H7 (cell line): ENCODE measurements around the gene PCBD1. TPM values are rescaled to one million over a fixed set of nuclear protein-coding genes. Genes with fewer than 3 reads are reported as not detected.

Source experiments
- DNase-seq: peaks from one replicate; pipeline ENCODE4 v3.0.0; 2012
- H3K27me3 ChIP-seq: 2 replicates; pipeline ENCODE4 v1.6.0; 2011; ENCODE audit warnings: mild to moderate bottlenecking, low read length; ENCODE audit not compliant: control insufficient read depth, insufficient read depth
- H3K36me3 ChIP-seq: replicated peaks from 2 replicates; pipeline ENCODE4 v1.5.1; 2011; ENCODE audit warnings: low read length; ENCODE audit not compliant: control insufficient read depth, insufficient read depth
- H3K4me3 ChIP-seq: 2 replicates; pipeline ENCODE4 v1.5.1; 2011; ENCODE audit warnings: low read depth, mild to moderate bottlenecking, control low read depth, low read length, moderate library complexity; ENCODE audit not compliant: insufficient read depth
- total RNA-seq: library from RNA; depleted of rRNA; stranded (reverse); fragments of >200 nt; shearing (Covaris generic); gene quantifications from 2 replicates; pipeline ENCODE4 v1.2.3, GENCODE V29; 2014; rRNA removed

The PCBD1 gene
- 41.1 and 51.1 TPM in 2 replicates for total RNA-seq

GRCh38 chr10:70887804-70888800, at the start of gene PCBD1:
Gene PCBD1 (minus strand): TSS chr10:70888565. CDS start chr10:70888533, 32 bp downstream.
- Histone ChIP-seq H3K36me3 (peaks cover 2% of the 10 kb centered on the region; the same call in 1 of the 2 replicates), H3K4me3 (peak within 1 kb of the TSS; percentile 69), H3K27me3 (no peaks in the 10 kb centered on the region)
- peak; percentile 90 for DNase-seq

- Histone ChIP-seq H3K4me3 (no peak overlapping the region), H3K36me3 (no peaks in the 10 kb centered on the region), H3K27me3 (no peaks in the 10 kb centered on the region)
- no peak for DNase-seq
Observed at GRCh38 chr10:70937661-70938060, 49.3 kb upstream of the PCBD1 start.

GRCh38 chr10:70936111-70936510, 47.7 kb upstream of the PCBD1 start:
- no peaks in the 10 kb centered on the region for H3K27me3 ChIP-seq
- no peaks in the 10 kb centered on the region for H3K36me3 ChIP-seq
- H3K4me3 ChIP-seq, result no peak overlapping the region
- no peak for DNase-seq

- no peaks in the 10 kb centered on the region; the same call in 1 of the 2 replicates for H3K27me3 ChIP-seq
- no peak for DNase-seq
- H3K4me3 ChIP-seq, result no peak overlapping the region
- no peaks in the 10 kb centered on the region for H3K36me3 ChIP-seq
Observed at GRCh38 chr10:70935631-70936030, 47.3 kb upstream of the PCBD1 start.

- Histone ChIP-seq H3K36me3 (no peaks in the 10 kb centered on the region), H3K27me3 (no peaks in the 10 kb centered on the region; the same call in 1 of the 2 replicates), H3K4me3 (no peak overlapping the region)
- DNase-seq, result no peak
Observed at GRCh38 chr10:70935125-70935625, 46.8 kb upstream of the PCBD1 start.

- no peak for DNase-seq
- Histone ChIP-seq H3K4me3 (no peak overlapping the region), H3K27me3 (no peaks in the 10 kb centered on the region; the same call in 1 of the 2 replicates), H3K36me3 (no peaks in the 10 kb centered on the region)
Observed at GRCh38 chr10:70934701-70935100, 46.3 kb upstream of the PCBD1 start.

GRCh38 chr10:70932392-70933196, 44.2 kb upstream of the PCBD1 start:
- no peak overlapping the region for H3K4me3 ChIP-seq
- no peaks in the 10 kb centered on the region for H3K36me3 ChIP-seq
- no peaks in the 10 kb centered on the region; the same call in 1 of the 2 replicates for H3K27me3 ChIP-seq
- DNase-seq, result no peak

GRCh38 chr10:70931168-70931815, 42.9 kb upstream of the PCBD1 start:
- no peak for DNase-seq
- no peaks in the 10 kb centered on the region; the same call in 1 of the 2 replicates for H3K27me3 ChIP-seq
- no peak overlapping the region for H3K4me3 ChIP-seq
- H3K36me3 ChIP-seq, result no peaks in the 10 kb centered on the region

GRCh38 chr10:70930263-70931000, 42.1 kb upstream of the PCBD1 start:
- Histone ChIP-seq H3K4me3 (no peak overlapping the region), H3K27me3 (no peaks in the 10 kb centered on the region; the same call in 1 of the 2 replicates), H3K36me3 (no peaks in the 10 kb centered on the region)
- no peak for DNase-seq

- Histone ChIP-seq H3K4me3 (no peak overlapping the region), H3K27me3 (no peaks in the 10 kb centered on the region; the same call in 1 of the 2 replicates), H3K36me3 (no peaks in the 10 kb centered on the region)
- no peak for DNase-seq
Observed at GRCh38 chr10:70928140-70928539, 39.8 kb upstream of the PCBD1 start.

GRCh38 chr10:70927189-70927943, 39.0 kb upstream of the PCBD1 start:
- H3K27me3 ChIP-seq, result no peaks in the 10 kb centered on the region; the same call in 1 of the 2 replicates

GRCh38 chr10:70926226-70927000, 38.0 kb upstream of the PCBD1 start:
- Histone ChIP-seq H3K27me3 (no peaks in the 10 kb centered on the region; the same call in 1 of the 2 replicates), H3K36me3 (no peaks in the 10 kb centered on the region), H3K4me3 (no peak overlapping the region)

More at GRCh38 chr10:70927189-70927943, 39.0 kb upstream of the PCBD1 start:
- DNase-seq, result no peak
- Histone ChIP-seq H3K4me3 (no peak overlapping the region), H3K36me3 (no peaks in the 10 kb centered on the region)

More at GRCh38 chr10:70926226-70927000, 38.0 kb upstream of the PCBD1 start:
- DNase-seq, result no peak
